Memory B cell (primary cell): Measurements from ENCODE around the gene AGTRAP.
A peak's percentile ranks its signal among the peaks of the same experiment; 100 is the strongest.

Source experiments
- ATAC-seq: fragments of 150-1000 bp; cut with Tn5 transposase; 2 replicates; pipeline ENCODE4 v1.10.0; 2021; ENCODE audit warnings: low read depth, mild to moderate bottlenecking, moderate library complexity
- DNase-seq, 2 donors: peaks; one replicate each; pipeline ENCODE4 v3.0.0; 2022; ENCODE audit warnings: low spot score in 2 of 2
- H3K27ac Mint-ChIP-seq: one replicate; pipeline ENCODE4 v1.8.0; 2022; ENCODE audit warnings: mild to moderate bottlenecking, moderate library complexity, mixed read lengths
- H3K27me3 Mint-ChIP-seq: one replicate; pipeline ENCODE4 v1.8.0; 2022; ENCODE audit warnings: mixed read lengths
- H3K36me3 Mint-ChIP-seq: one replicate; pipeline ENCODE4 v1.8.0; 2022; ENCODE audit warnings: mild to moderate bottlenecking, mixed read lengths
- H3K4me1 Mint-ChIP-seq: one replicate; pipeline ENCODE4 v1.8.0; 2022; ENCODE audit warnings: mixed read lengths
- H3K4me3 Mint-ChIP-seq: one replicate; pipeline ENCODE4 v1.8.0; 2022; ENCODE audit warnings: mild to moderate bottlenecking, moderate library complexity, mixed read lengths
- H3K9me3 Mint-ChIP-seq: one replicate; pipeline ENCODE4 v1.8.0; 2022; ENCODE audit warnings: mixed read lengths

Gene AGTRAP

GRCh38 chr1:11736746-11737639 is 1.1 kb downstream of the AGTRAP start:
- Mint-ChIP-seq H3K4me1 (peaks cover 22% of the 10 kb centered on the region), H3K36me3 (no peaks in the 10 kb centered on the region), H3K9me3 (no peaks in the 10 kb centered on the region), H3K27ac (peak overlapping the region; percentile 87), H3K4me3 (peak overlapping the region; percentile 99), H3K27me3 (no peaks in the 10 kb centered on the region)
- no peak for DNase-seq
- peak; percentile 50 for ATAC-seq

GRCh38 chr1:11738096-11738495 is 2.2 kb downstream of the AGTRAP start:
- Mint-ChIP-seq H3K36me3 (no peaks in the 10 kb centered on the region), H3K27ac (no peak overlapping the region), H3K27me3 (no peaks in the 10 kb centered on the region), H3K4me1 (peaks cover 22% of the 10 kb centered on the region), H3K4me3 (no peak overlapping the region), H3K9me3 (no peaks in the 10 kb centered on the region)
- no peak for DNase-seq
- no peak for ATAC-seq

- no peak for ATAC-seq
These were observed 2.8 kb downstream of the AGTRAP start for GRCh38 chr1:11738783-11739182.

GRCh38 chr1:11740258-11741192 is 4.6 kb downstream of the AGTRAP start:
- H3K9me3 Mint-ChIP-seq = no peaks in the 10 kb centered on the region
- DNase-seq (no peak), ATAC-seq (no peak)
- H3K36me3 Mint-ChIP-seq = peaks cover 2% of the 10 kb centered on the region
- H3K4me3 Mint-ChIP-seq = no peak overlapping the region
- H3K27ac Mint-ChIP-seq = no peak overlapping the region
- H3K27me3 Mint-ChIP-seq = no peaks in the 10 kb centered on the region
- H3K4me1 Mint-ChIP-seq = peaks cover 19% of the 10 kb centered on the region

More at GRCh38 chr1:11738783-11739182, 2.8 kb downstream of the AGTRAP start:
- Mint-ChIP-seq H3K27ac (no peak overlapping the region), H3K9me3 (no peaks in the 10 kb centered on the region), H3K27me3 (no peaks in the 10 kb centered on the region), H3K4me1 (peaks cover 22% of the 10 kb centered on the region), H3K4me3 (no peak overlapping the region), H3K36me3 (no peaks in the 10 kb centered on the region)
- no peak for DNase-seq

- no peak overlapping the region for H3K27ac Mint-ChIP-seq
- ATAC-seq (no peak), DNase-seq (no peak)
- no peaks in the 10 kb centered on the region for H3K27me3 Mint-ChIP-seq
- H3K9me3 Mint-ChIP-seq = no peaks in the 10 kb centered on the region
- peaks cover 19% of the 10 kb centered on the region for H3K4me1 Mint-ChIP-seq
- peaks cover 2% of the 10 kb centered on the region for H3K36me3 Mint-ChIP-seq
- H3K4me3 Mint-ChIP-seq = no peak overlapping the region
These were observed 5.5 kb downstream of the AGTRAP start for GRCh38 chr1:11741482-11741881.

- ATAC-seq = no peak
- DNase-seq = no peak
- Mint-ChIP-seq H3K36me3 (peaks cover 2% of the 10 kb centered on the region), H3K4me1 (peaks cover 18% of the 10 kb centered on the region), H3K27ac (peak overlapping the region; percentile 15), H3K27me3 (no peaks in the 10 kb centered on the region), H3K4me3 (no peak overlapping the region), H3K9me3 (no peaks in the 10 kb centered on the region)
These were observed 6.1 kb downstream of the AGTRAP start for GRCh38 chr1:11741919-11742558.

GRCh38 chr1:11744287-11744686 is 8.4 kb downstream of the AGTRAP start:
- no peaks in the 10 kb centered on the region for H3K9me3 Mint-ChIP-seq
- peaks cover 2% of the 10 kb centered on the region for H3K36me3 Mint-ChIP-seq
- no peaks in the 10 kb centered on the region for H3K27me3 Mint-ChIP-seq
- DNase-seq (no peak), ATAC-seq (no peak)
- H3K27ac Mint-ChIP-seq = no peak overlapping the region
- no peak overlapping the region for H3K4me3 Mint-ChIP-seq
- H3K4me1 Mint-ChIP-seq = peaks cover 15% of the 10 kb centered on the region

- peaks cover 3% of the 10 kb centered on the region for H3K36me3 Mint-ChIP-seq
- H3K9me3 Mint-ChIP-seq = no peaks in the 10 kb centered on the region
- DNase-seq (no peak), ATAC-seq (no peak)
- no peak overlapping the region for H3K4me3 Mint-ChIP-seq
- H3K4me1 Mint-ChIP-seq = peaks cover 6% of the 10 kb centered on the region
- H3K27ac Mint-ChIP-seq = no peak overlapping the region
- H3K27me3 Mint-ChIP-seq = no peaks in the 10 kb centered on the region
These were observed 10.2 kb downstream of the AGTRAP start for GRCh38 chr1:11746092-11746491.

GRCh38 chr1:11746795-11747487 is 11.0 kb downstream of the AGTRAP start:
- no peak overlapping the region for H3K27ac Mint-ChIP-seq
- H3K4me1 Mint-ChIP-seq = peaks cover 4% of the 10 kb centered on the region
- no peaks in the 10 kb centered on the region for H3K9me3 Mint-ChIP-seq
- no peak overlapping the region for H3K4me3 Mint-ChIP-seq
- H3K36me3 Mint-ChIP-seq = peaks cover 3% of the 10 kb centered on the region
- DNase-seq = no peak
- ATAC-seq = no peak
- H3K27me3 Mint-ChIP-seq = no peaks in the 10 kb centered on the region

GRCh38 chr1:11748294-11749202 is 12.6 kb downstream of the AGTRAP start:
- Mint-ChIP-seq H3K27me3 (no peaks in the 10 kb centered on the region), H3K27ac (no peak overlapping the region), H3K4me1 (peaks cover 4% of the 10 kb centered on the region), H3K4me3 (no peak overlapping the region), H3K9me3 (no peaks in the 10 kb centered on the region), H3K36me3 (peaks cover 3% of the 10 kb centered on the region)
- no peak for ATAC-seq
- no peak for DNase-seq

GRCh38 chr1:11749203-11749689 is 13.3 kb downstream of the AGTRAP start:
- no peaks in the 10 kb centered on the region for H3K27me3 Mint-ChIP-seq
- H3K4me3 Mint-ChIP-seq = no peak overlapping the region
- H3K27ac Mint-ChIP-seq = no peak overlapping the region
- peaks cover 3% of the 10 kb centered on the region for H3K36me3 Mint-ChIP-seq
- DNase-seq (no peak), ATAC-seq (peak; percentile 41)
- peaks cover 4% of the 10 kb centered on the region for H3K4me1 Mint-ChIP-seq
- no peaks in the 10 kb centered on the region for H3K9me3 Mint-ChIP-seq

- no peak for DNase-seq
- ATAC-seq = no peak
- H3K36me3 Mint-ChIP-seq = peaks cover 1% of the 10 kb centered on the region
- peaks cover 4% of the 10 kb centered on the region for H3K4me1 Mint-ChIP-seq
- H3K9me3 Mint-ChIP-seq = no peaks in the 10 kb centered on the region
- H3K27me3 Mint-ChIP-seq = no peaks in the 10 kb centered on the region
- H3K4me3 Mint-ChIP-seq = no peak overlapping the region
- H3K27ac Mint-ChIP-seq = no peak overlapping the region
These were observed 14.1 kb downstream of the AGTRAP start for GRCh38 chr1:11749996-11750395.
